Neural progenitor cell (in vitro differentiated cells): ENCODE results near the gene GPI.

Source experiments
- CTCF ChIP-seq: fragments of 200-600 bp; sonication (generic); IDR thresholded peaks from 2 replicates; pipeline ENCODE4 v1.5.1; 2017; ENCODE audit warnings: antibody characterized with exemption, mild to moderate bottlenecking
- EZH2 ChIP-seq: fragments of 200-600 bp; sonication (generic); IDR thresholded peaks from 2 replicates; pipeline ENCODE4 v1.6.1; 2017; ENCODE audit warnings: antibody characterized with exemption, mild to moderate bottlenecking, moderate library complexity

DNA sequence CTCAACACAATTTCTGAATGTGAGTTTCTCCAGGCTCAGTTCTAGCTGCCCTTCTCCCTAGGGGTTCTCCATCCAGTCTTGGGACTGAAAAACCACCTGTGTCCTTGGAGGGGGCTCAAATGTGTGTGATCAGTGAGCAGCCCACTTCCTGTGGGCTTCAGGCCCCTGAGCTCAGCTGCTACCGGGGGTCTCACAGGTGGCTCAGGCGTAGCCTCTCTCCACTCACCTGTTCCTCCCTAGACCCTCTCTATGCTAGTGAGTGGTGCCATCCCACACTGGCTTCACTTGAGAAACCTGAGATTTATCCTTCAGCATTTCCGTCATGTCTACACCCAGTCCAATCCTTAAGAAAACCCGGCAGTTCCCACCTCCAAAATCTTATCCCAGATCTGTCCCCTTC lies 39.8 kb upstream of the GPI start:
- TF ChIP-seq EZH2 (no peak), CTCF (no peak)
